Umbilical cord (tissue), 2 donors: ENCODE results near the gene NBL1. TPM values are rescaled to one million over a fixed set of nuclear protein-coding genes. Genes with fewer than 3 reads are reported as not detected.

Experiments
- DNase-seq: peaks from one replicate; pipeline ENCODE4 v3.0.0-alpha.2; 2015; ENCODE audit warnings: low spot score
- total RNA-seq: library from RNA; depleted of rRNA; stranded (reverse); fragments of >200 nt; gene quantifications from one replicate; pipeline ENCODE4 v1.2.3, GENCODE V29; 2014; ENCODE audit warnings: low replicate concordance; ENCODE audit not compliant: insufficient read depth

The NBL1 gene
- total RNA-seq, 1 donor from 2014 or later, result 15.9 TPM

GRCh38 chr1:19665496-19666465 lies 21.7 kb downstream of the NBL1 start:
- no peak for DNase-seq

- DNase-seq, result no peak
Measured at GRCh38 chr1:19668888-19669287, 24.8 kb downstream of the NBL1 start.

- DNase-seq, result peak; percentile 7
Measured at GRCh38 chr1:19670787-19671186, 26.7 kb downstream of the NBL1 start.

GRCh38 chr1:19672237-19672636 lies 28.1 kb downstream of the NBL1 start:
- DNase-seq, result no peak

GRCh38 chr1:19675797-19676196 lies 31.7 kb downstream of the NBL1 start:
- DNase-seq, result no peak

- peak; percentile 81 for DNase-seq
Measured at GRCh38 chr1:19676438-19676922, 32.4 kb downstream of the NBL1 start.

GRCh38 chr1:19678493-19678892 lies 34.4 kb downstream of the NBL1 start:
- DNase-seq, result no peak

- no peak for DNase-seq
Measured at GRCh38 chr1:19678931-19679453, 34.9 kb downstream of the NBL1 start.

GRCh38 chr1:19679691-19680090 lies 35.6 kb downstream of the NBL1 start:
- DNase-seq, result no peak

- DNase-seq, result no peak
Measured at GRCh38 chr1:19680644-19681043, 36.5 kb downstream of the NBL1 start.

- no peak for DNase-seq
Measured at GRCh38 chr1:19682257-19682656, 38.1 kb downstream of the NBL1 start.

GRCh38 chr1:19682901-19683300 lies 38.8 kb downstream of the NBL1 start:
- no peak for DNase-seq

GRCh38 chr1:19683351-19683750 lies 39.2 kb downstream of the NBL1 start:
- no peak for DNase-seq

GRCh38 chr1:19684677-19685076 lies 40.6 kb downstream of the NBL1 start:
- DNase-seq, result no peak

GRCh38 chr1:19685994-19686393 lies 41.9 kb downstream of the NBL1 start:
- DNase-seq, result no peak

- no peak for DNase-seq
Measured at GRCh38 chr1:19687414-19687813, 43.3 kb downstream of the NBL1 start.

- no peak for DNase-seq
Measured at GRCh38 chr1:19688041-19688842, 44.1 kb downstream of the NBL1 start.

- no peak for DNase-seq
Measured at GRCh38 chr1:19689085-19689757, 45.1 kb downstream of the NBL1 start.

GRCh38 chr1:19689856-19690255 lies 45.7 kb downstream of the NBL1 start:
- no peak for DNase-seq

- no peak for DNase-seq
Measured at GRCh38 chr1:19690342-19690741, 46.2 kb downstream of the NBL1 start.

- no peak for DNase-seq
Measured at GRCh38 chr1:19694298-19694697, 50.2 kb downstream of the NBL1 start.

GRCh38 chr1:19695772-19696171 lies 51.7 kb downstream of the NBL1 start:
- DNase-seq, result no peak
